IMR-90 (cell line): Measurements from ENCODE around the gene CADM1. TPM values are rescaled to one million over a fixed set of nuclear protein-coding genes. Genes with fewer than 3 reads are reported as not detected.

Source experiments
- ATAC-seq: fragments of 200-7000 bp; cut with Tn5 transposase; 2 replicates; pipeline ENCODE4 v1.9.1; 2020; ENCODE audit warnings: low read depth, mild to moderate bottlenecking, moderate library complexity
- BruUV-seq: library from RNA; stranded (reverse); fragments of 400-500 nt; replicated peaks from 2 replicates; lab custom pipeline; 2021; lab: Mats Ljungman, UMichigan
- CTCF ChIA-PET: fragments of 300-600 bp; formaldehyde crosslinking; extraction: SDS; loops from one replicate; lab custom pipeline; 2021; ENCODE audit warnings: antibody characterized with exemption; lab: Yijun Ruan, JAX
- POLR2A ChIA-PET: fragments of 300-600 bp; sonication (Branson Sonifier 250); formaldehyde crosslinking; loops from one replicate; lab custom pipeline; 2022; ENCODE audit warnings: antibody characterized with exemption; ENCODE audit not compliant: unreplicated experiment; lab: Charles Lee
- DNase-seq: peaks from one replicate; pipeline ENCODE4 v3.0.0; 2013
- H2AFZ ChIP-seq: replicated peaks from 2 replicates; pipeline ENCODE3; 2013; ENCODE audit warnings: low read length, mild to moderate bottlenecking; ENCODE audit not compliant: poor library complexity
- H2AK5ac ChIP-seq: 2 replicates; pipeline ENCODE4 v1.6.1; 2013; ENCODE audit warnings: low read depth, low read length, inconsistent platforms
- H2AK9ac ChIP-seq: replicated peaks from 2 replicates; pipeline ENCODE3; 2013; ENCODE audit warnings: mild to moderate bottlenecking, low read depth, low read length, moderate library complexity; ENCODE audit not compliant: poor library complexity
- H2BK120ac ChIP-seq: 2 replicates; pipeline ENCODE4 v1.6.1; 2013; ENCODE audit warnings: low read depth, low read length, inconsistent platforms
- H2BK15ac ChIP-seq: 3 replicates; pipeline ENCODE4 v1.6.1; 2013; ENCODE audit warnings: low read depth, low read length, inconsistent platforms
- H2BK20ac ChIP-seq: 2 replicates; pipeline ENCODE4 v1.6.1; 2013; ENCODE audit warnings: low read depth, mild to moderate bottlenecking, inconsistent platforms, low read length, moderate library complexity
- H2BK5ac ChIP-seq: 2 replicates; pipeline ENCODE4 v1.6.1; 2013; ENCODE audit warnings: mild to moderate bottlenecking, low read depth, low read length, inconsistent platforms; ENCODE audit not compliant: poor library complexity, severe bottlenecking
- H3K14ac ChIP-seq: replicated peaks from 2 replicates; pipeline ENCODE4 v1.6.1; 2013; ENCODE audit warnings: low read depth, low read length, inconsistent platforms
- H3K18ac ChIP-seq: 2 replicates; pipeline ENCODE4 v1.6.1; 2013; ENCODE audit warnings: low read depth, low read length, control low read depth
- H3K23ac ChIP-seq: 2 replicates; pipeline ENCODE4 v1.6.1; 2013; ENCODE audit warnings: low read depth, low read length, inconsistent platforms
- H3K27ac ChIP-seq: 2 replicates; pipeline ENCODE4 v1.5.1; 2013; ENCODE audit warnings: mild to moderate bottlenecking, control low read depth, low read length; ENCODE audit not compliant: insufficient read depth
- H3K27me3 ChIP-seq: 2 replicates; pipeline ENCODE4 v1.6.1; 2013; ENCODE audit warnings: low read length; ENCODE audit not compliant: control insufficient read depth, insufficient read depth
- H3K36me3 ChIP-seq: 2 replicates; pipeline ENCODE4 v1.6.1; 2013; ENCODE audit warnings: low read length, mixed read lengths; ENCODE audit not compliant: control insufficient read depth, insufficient read depth
- H3K4ac ChIP-seq: 2 replicates; pipeline ENCODE4 v1.6.1; 2013; ENCODE audit warnings: low read depth, low read length, inconsistent platforms
- H3K4me1 ChIP-seq: 2 replicates; pipeline ENCODE4 v1.6.1; 2013; ENCODE audit warnings: low read length, mixed read lengths; ENCODE audit not compliant: control insufficient read depth, insufficient read depth
- H3K4me2 ChIP-seq: 2 replicates; pipeline ENCODE4 v1.6.1; 2013; ENCODE audit warnings: low read depth, mild to moderate bottlenecking, control low read depth, low read length, moderate library complexity
- H3K4me3 ChIP-seq: 2 replicates; pipeline ENCODE4 v1.5.1; 2013; ENCODE audit warnings: low read depth, mild to moderate bottlenecking, control low read depth, low read length, moderate library complexity; ENCODE audit not compliant: insufficient read depth
- H3K56ac ChIP-seq: 2 replicates; pipeline ENCODE4 v1.6.1; 2013; ENCODE audit warnings: low read length, inconsistent platforms; ENCODE audit not compliant: insufficient read depth; ENCODE audit errors: extremely low read depth
- H3K79me1 ChIP-seq, 2 experiments: 2 replicates each; pipeline ENCODE4 v1.6.1; 2013; ENCODE audit warnings: low read length in 2 of 2, inconsistent platforms in 1 of 2, low read depth in 1 of 2
- H3K9ac ChIP-seq: 2 replicates; pipeline ENCODE4 v1.6.1; 2013; ENCODE audit warnings: low read depth, low read length, control low read depth
- H3K9me1 ChIP-seq: 2 replicates; pipeline ENCODE4 v1.6.1; 2013; ENCODE audit warnings: low read length, inconsistent platforms; ENCODE audit not compliant: insufficient read depth
- H3K9me3 ChIP-seq: 2 replicates; pipeline ENCODE4 v1.6.1; 2013; ENCODE audit warnings: low read length; ENCODE audit not compliant: control insufficient read depth, insufficient read depth
- H4K20me1 ChIP-seq: 2 replicates; pipeline ENCODE4 v1.6.1; 2013; ENCODE audit warnings: low read length, inconsistent platforms; ENCODE audit not compliant: insufficient read depth
- H4K5ac ChIP-seq: 2 replicates; pipeline ENCODE4 v1.6.1; 2013; ENCODE audit warnings: mild to moderate bottlenecking, low read depth, low read length, control low read depth
- H4K8ac ChIP-seq, 2 experiments: 2 replicates each; pipeline ENCODE4 v1.6.1; 2013; ENCODE audit warnings: low read depth in 2 of 2, low read length in 2 of 2, control low read depth in 1 of 2, inconsistent platforms in 1 of 2
- H4K91ac ChIP-seq: 2 replicates; pipeline ENCODE4 v1.6.1; 2013; ENCODE audit warnings: low read depth, low read length, inconsistent platforms; ENCODE audit not compliant: insufficient read depth
- BHLHE40 ChIP-seq: fragments of 150-350 bp; IDR thresholded peaks from 2 replicates; pipeline ENCODE4 v1.6.1; 2016; ENCODE audit warnings: mild to moderate bottlenecking, low read depth, low read length
- CEBPB ChIP-seq: IDR thresholded peaks from 2 replicates; pipeline ENCODE4 v1.6.1; 2012; ENCODE audit warnings: low read depth, low read length, improper control_type of control experiment
- CHD1 ChIP-seq: IDR thresholded peaks from 2 replicates; pipeline ENCODE4 v1.6.1; 2012; ENCODE audit warnings: low read depth, low read length, improper control_type of control experiment
- ELK1 ChIP-seq: fragments of 150-350 bp; IDR thresholded peaks from 2 replicates; pipeline ENCODE4 v1.6.1; 2016; ENCODE audit warnings: low read depth, mild to moderate bottlenecking, low read length, moderate library complexity, borderline replicate concordance
- FOS ChIP-seq: fragments of 150-350 bp; IDR thresholded peaks from 2 replicates; pipeline ENCODE4 v1.6.1; 2016; ENCODE audit warnings: low read depth, low read length
- MAFK ChIP-seq: IDR thresholded peaks from 2 replicates; pipeline ENCODE4 v1.6.1; 2012; ENCODE audit warnings: low read depth, low read length, improper control_type of control experiment
- MAZ ChIP-seq: IDR thresholded peaks from 2 replicates; pipeline ENCODE4 v1.6.1; 2012; ENCODE audit warnings: low read depth, mild to moderate bottlenecking, low read length, improper control_type of control experiment, moderate library complexity, borderline replicate concordance
- MXI1 ChIP-seq: IDR thresholded peaks from 2 replicates; pipeline ENCODE4 v1.6.1; 2012; ENCODE audit warnings: low read depth, mild to moderate bottlenecking, low read length, moderate library complexity, borderline replicate concordance
- NFE2L2 ChIP-seq: fragments of 150-350 bp; IDR thresholded peaks from 2 replicates; pipeline ENCODE4 v1.6.1; 2016; ENCODE audit warnings: low read depth, mild to moderate bottlenecking, low read length
- POLR2A ChIP-seq: IDR thresholded peaks from 2 replicates; pipeline ENCODE4 v1.6.1; 2012; ENCODE audit warnings: mild to moderate bottlenecking, low read depth, low read length
- RAD21 ChIP-seq: IDR thresholded peaks from 2 replicates; pipeline ENCODE4 v1.6.1; 2012; ENCODE audit warnings: low read length, improper control_type of control experiment
- RCOR1 ChIP-seq: IDR thresholded peaks from 2 replicates; pipeline ENCODE4 v1.6.1; 2012; ENCODE audit warnings: mild to moderate bottlenecking, low read length, improper control_type of control experiment; ENCODE audit not compliant: insufficient replicate concordance
- RFX5 ChIP-seq: IDR thresholded peaks from 2 replicates; pipeline ENCODE4 v1.8.0; 2012; ENCODE audit warnings: low read depth, mild to moderate bottlenecking, low read length, moderate library complexity
- SMC3 ChIP-seq: fragments of 150-350 bp; IDR thresholded peaks from 2 replicates; pipeline ENCODE4 v1.6.1; 2016; ENCODE audit warnings: low read depth, mild to moderate bottlenecking, antibody characterized with exemption, low read length, moderate library complexity
- WGBS, 2 experiments: methylation state at CpG; one replicate each; pipeline versions ENCODE4 v1.1.5 to v1.1.7; 2013; ENCODE audit warnings: missing lambda C conversion rate in 2 of 2; ENCODE audit not compliant: insufficient read length in 1 of 2; ENCODE audit errors: extremely low coverage in 2 of 2; 5-methylcytosine and 5-hydroxymethylcytosine counted together
- dilution Hi-C: fragments of 300-500 bp; cut with HindIII; formaldehyde crosslinking; loops from one replicate; pipeline ENCODE4 v1.14.3; 2018; ENCODE audit warnings: low sequenced_read_pairs; ENCODE audit not compliant: unreplicated experiment
- in situ Hi-C: fragments of 300-500 bp; cut with MboI; formaldehyde crosslinking; loops from 3 replicates; pipeline ENCODE4 v1.14.3; 2019; ENCODE audit warnings: low sequenced_read_pairs, inconsistent platforms, mixed read lengths
- intact Hi-C: fragments of 100-400 bp; cut with micrococcal nuclease; formaldehyde crosslinking; loops from 2 replicates; pipeline ENCODE4 v1.10.0; 2022
- polyA plus RNA-seq, 3 experiments: library from polyadenylated mRNA; depleted of rRNA; stranded (reverse); fragments of >200 nt; gene quantifications; 2 replicates each; pipeline ENCODE4 v1.2.3, GENCODE V29; 2012; ENCODE audit warnings: low replicate concordance in 1 of 3
- total RNA-seq: library from RNA; depleted of rRNA; stranded (reverse); fragments of >200 nt; gene quantifications from 2 replicates; pipeline ENCODE4 v1.2.3, GENCODE V29; 2012
- TF ChIP-seq, protein P1 (sequence below): conservative IDR thresholded peaks from 2 replicates; pipeline ENCODE4 v1.5.1; 2012; ENCODE audit warnings: mild to moderate bottlenecking, low read depth, low read length, improper control_type of control experiment
- TF ChIP-seq, protein P2 (sequence below): fragments of 150-350 bp; IDR thresholded peaks from 2 replicates; pipeline ENCODE4 v1.6.1; 2017; ENCODE audit warnings: mild to moderate bottlenecking, antibody characterized with exemption, low read length, low read depth

The CADM1 gene
- total and polyA plus RNA-seq, 2 of the 4 experiments (the other 2 are of a cell fraction) = 28.8 to 77.1 TPM

DNA sequence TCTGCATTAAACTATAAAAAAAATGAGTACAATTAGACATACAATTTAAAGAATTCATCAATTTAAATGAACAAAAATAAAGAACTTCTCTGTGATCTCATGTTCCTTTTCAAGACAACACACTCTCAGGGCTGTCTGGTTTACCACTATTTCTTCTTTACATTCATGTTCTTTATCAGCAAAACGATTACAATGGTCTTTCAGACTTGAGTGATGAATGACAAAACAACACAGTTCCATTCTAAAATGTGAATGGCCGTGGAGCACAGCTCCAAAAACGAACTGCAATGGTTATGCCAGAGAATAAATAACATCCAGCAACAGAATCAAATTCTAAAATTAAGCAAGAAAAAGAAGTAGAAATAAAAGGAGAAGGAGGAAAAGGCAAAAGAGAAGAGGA lies 113.1 kb downstream of the CADM1 start:
- TF ChIP-seq FOS = no peak
- TF ChIP-seq BHLHE40 = no peak
- TF ChIP-seq POLR2A = no peak
- TF ChIP-seq RAD21 = no peak
- TF ChIP-seq, protein P1, sequence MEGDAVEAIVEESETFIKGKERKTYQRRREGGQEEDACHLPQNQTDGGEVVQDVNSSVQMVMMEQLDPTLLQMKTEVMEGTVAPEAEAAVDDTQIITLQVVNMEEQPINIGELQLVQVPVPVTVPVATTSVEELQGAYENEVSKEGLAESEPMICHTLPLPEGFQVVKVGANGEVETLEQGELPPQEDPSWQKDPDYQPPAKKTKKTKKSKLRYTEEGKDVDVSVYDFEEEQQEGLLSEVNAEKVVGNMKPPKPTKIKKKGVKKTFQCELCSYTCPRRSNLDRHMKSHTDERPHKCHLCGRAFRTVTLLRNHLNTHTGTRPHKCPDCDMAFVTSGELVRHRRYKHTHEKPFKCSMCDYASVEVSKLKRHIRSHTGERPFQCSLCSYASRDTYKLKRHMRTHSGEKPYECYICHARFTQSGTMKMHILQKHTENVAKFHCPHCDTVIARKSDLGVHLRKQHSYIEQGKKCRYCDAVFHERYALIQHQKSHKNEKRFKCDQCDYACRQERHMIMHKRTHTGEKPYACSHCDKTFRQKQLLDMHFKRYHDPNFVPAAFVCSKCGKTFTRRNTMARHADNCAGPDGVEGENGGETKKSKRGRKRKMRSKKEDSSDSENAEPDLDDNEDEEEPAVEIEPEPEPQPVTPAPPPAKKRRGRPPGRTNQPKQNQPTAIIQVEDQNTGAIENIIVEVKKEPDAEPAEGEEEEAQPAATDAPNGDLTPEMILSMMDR = no peak
- TF ChIP-seq MAFK = no peak
- no peak for TF ChIP-seq NFE2L2
- TF ChIP-seq RCOR1 = no peak
- no peak for TF ChIP-seq MAZ
- TF ChIP-seq MXI1 = no peak
- TF ChIP-seq CHD1 = no peak
- TF ChIP-seq ELK1 = no peak
- TF ChIP-seq SMC3 = no peak
- TF ChIP-seq, protein P2, sequence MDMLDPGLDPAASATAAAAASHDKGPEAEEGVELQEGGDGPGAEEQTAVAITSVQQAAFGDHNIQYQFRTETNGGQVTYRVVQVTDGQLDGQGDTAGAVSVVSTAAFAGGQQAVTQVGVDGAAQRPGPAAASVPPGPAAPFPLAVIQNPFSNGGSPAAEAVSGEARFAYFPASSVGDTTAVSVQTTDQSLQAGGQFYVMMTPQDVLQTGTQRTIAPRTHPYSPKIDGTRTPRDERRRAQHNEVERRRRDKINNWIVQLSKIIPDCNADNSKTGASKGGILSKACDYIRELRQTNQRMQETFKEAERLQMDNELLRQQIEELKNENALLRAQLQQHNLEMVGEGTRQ = no peak
- no peak for TF ChIP-seq CEBPB
- no peak for TF ChIP-seq RFX5
- intact Hi-C loops (no loop called here), dilution Hi-C loops (no loop called here), in situ Hi-C loops (no loop called here)
- Histone ChIP-seq H2BK20ac (no peak overlapping the region), H3K36me3 (no peaks in the 10 kb centered on the region), H4K8ac (no peak overlapping the region), H3K14ac (no peak overlapping the region), H3K79me1 (peaks cover 0 to 4% of the 10 kb centered on the region in 2 experiments; a peak in 1 of 4 replicates), H2BK120ac (no peak overlapping the region), H3K18ac (no peak overlapping the region), H3K4me2 (no peak overlapping the region), H3K4ac (no peak overlapping the region), H3K4me3 (no peak overlapping the region), H3K27me3 (no peaks in the 10 kb centered on the region), H3K23ac (no peak overlapping the region), H4K20me1 (no peaks in the 10 kb centered on the region), H3K9me1 (no peaks in the 10 kb centered on the region), H2BK5ac (no peak overlapping the region), H2AK5ac (no peak overlapping the region), H4K91ac (no peak overlapping the region), H2AK9ac (no peak overlapping the region), H3K56ac (no peak overlapping the region), H4K5ac (no peak overlapping the region), H2AFZ (no peak overlapping the region), H3K9me3 (no peaks in the 10 kb centered on the region), H2BK15ac (no peak overlapping the region), H3K27ac (no peak overlapping the region), H3K4me1 (no peaks in the 10 kb centered on the region), H3K9ac (no peak overlapping the region)
- CTCF ChIA-PET = interaction anchor here (0.7 kb wide), 1 partner anchor 130 kb away, joined by 4 read pairs; no protein-coding TSS in a partner anchor
- DNase-seq = no peak
- WGBS, 2 experiments = no CpG with 5 or more reads among the region's 3 CpGs
- no peak for ATAC-seq
- POLR2A ChIA-PET = no interaction called here
- BruUV-seq = no TSS peak
